Transverse colon (tissue), 3 donors: ENCODE measurements around the gene ARL15.

ENCODE experiments used
- CTCF ChIP-seq, 5 experiments: fragments of 200-600 bp in 3 of 5; fragments of 450-650 bp in 2 of 5; sonication (generic) in 3 of 5; IDR thresholded peaks; 1 replicate in 2 of 5; 2 replicates in 3 of 5; pipeline ENCODE4 v1.5.1; 2016 to 2017; ENCODE audit warnings: antibody characterized with exemption in 5 of 5, inconsistent platforms in 3 of 5, mild to moderate bottlenecking in 2 of 5, moderate library complexity in 1 of 5
- EP300 ChIP-seq: sonication (generic); formaldehyde crosslinking; IDR thresholded peaks from one replicate; pipeline ENCODE4 v1.6.1; 2017; ENCODE audit warnings: antibody characterized with exemption, low read depth

- TF ChIP-seq CTCF (IDR thresholded peaks at IDR 0.05) (no peak), EP300 (no peak)
These were observed 104.5 kb downstream of the ARL15 start for GRCh38 chr5:54205918-54206317.
